ENCODE results near the gene UBASH3A.
A peak's percentile ranks its signal among the peaks of the same experiment; 100 is the strongest.
"Not testable (repeated sequence)": the region's sequence is repeated elsewhere in the genome, so short reads cannot be mapped to it uniquely, and the experiment has no call there.

The UBASH3A gene

GRCh38 chr21:42453224-42453985, 49.7 kb downstream of the UBASH3A start:
- no peak for DNase-seq

DNA sequence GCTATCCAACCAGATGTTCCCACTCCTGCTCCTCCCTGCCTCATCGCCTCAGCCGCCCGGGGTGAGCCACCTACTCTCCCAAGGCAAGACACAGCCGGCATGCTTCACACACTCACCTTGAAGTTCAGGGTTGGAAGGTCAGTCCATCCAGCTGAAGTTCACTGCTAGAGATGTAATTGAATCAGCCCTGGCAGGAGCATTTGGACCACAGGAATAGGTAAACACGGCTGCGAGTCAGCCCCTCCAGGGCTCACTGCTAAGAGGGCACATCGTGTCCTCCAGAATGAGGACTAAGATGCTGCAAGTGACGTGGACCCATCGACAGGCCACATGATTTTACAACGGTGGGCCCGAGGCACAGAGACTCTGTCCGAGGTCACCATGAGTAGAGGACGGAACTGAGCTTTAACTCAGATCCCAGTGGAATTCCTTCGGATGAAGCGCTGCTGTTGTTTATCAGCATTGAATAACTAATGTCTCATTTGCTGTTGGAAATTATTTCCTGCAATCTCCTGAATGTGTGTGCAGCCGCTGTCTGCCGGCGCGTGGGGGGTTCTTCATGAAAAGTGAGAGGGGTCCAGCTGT, 50.4 kb downstream of the UBASH3A start:
- DNase-seq: no peak

DNA sequence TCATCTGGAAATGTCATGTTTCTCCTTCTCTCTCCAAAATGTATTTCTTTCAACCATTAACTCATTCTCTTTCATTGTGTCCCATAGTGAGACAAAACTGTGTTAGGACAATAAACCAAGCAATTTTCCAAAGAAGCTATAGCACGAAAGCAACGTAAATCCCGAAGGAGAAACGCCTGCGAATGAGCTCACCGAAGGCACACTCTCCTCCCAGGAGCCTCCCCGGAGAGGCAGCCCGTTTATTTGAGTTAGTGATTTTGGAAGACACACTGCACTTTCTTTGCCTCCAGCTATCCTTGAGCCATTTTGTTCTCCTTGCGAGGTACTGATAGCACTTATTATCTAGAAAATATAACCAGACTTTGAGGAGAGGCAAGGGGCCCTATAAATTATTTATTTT, 51.1 kb downstream of the UBASH3A start:
- no peak for DNase-seq

DNA sequence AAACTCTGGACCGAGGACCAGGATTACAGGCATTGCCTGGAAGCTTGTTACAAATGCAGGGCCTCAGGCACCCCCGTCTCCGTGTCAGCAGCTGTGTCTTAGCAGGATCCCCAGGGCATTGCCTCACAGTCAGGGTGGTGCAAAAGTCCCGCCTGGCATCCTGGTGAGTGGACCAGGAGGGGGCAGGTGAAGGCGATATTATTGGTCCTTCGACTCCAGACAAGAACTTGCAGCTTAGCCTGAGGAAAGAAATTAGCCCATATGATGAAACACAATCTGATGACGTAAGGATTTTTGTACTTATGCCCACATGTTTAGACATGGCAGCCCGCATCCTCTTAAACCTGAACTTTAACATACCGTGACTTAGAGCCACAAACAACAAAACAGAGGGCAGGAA, 51.5 kb downstream of the UBASH3A start:
- DNase-seq: no peak

DNA sequence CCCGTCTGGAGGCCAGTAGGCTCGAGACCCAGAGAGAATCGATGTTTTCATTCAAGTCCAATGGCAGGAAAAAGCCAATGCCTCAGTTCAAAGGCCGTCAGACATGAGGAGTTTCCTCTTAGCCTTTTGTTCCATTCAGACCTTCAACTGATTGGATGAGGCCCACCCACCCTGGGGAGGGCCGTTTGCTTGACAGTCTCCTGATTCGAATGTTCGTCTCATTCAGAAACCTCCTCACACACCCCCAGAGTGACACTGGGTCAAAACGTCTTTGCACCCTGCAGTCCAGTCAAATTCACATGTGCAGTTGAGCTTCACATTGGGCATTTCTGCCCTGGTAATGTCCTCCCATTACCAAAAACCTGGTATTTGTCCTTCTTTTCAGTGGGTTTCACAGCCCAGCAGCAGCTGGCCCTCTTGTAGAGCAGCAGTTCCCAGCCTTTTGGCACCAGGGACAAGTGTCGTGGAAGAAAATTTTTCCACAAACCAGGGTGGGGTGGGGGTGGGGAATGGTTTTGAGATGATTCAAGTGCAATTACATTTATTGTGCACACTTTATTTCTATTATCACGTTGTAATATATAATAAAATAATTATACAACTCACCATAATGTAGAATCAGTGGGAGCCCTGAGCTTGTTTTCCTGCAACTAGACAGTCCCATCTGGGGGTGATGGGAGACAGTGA, 52.2 kb downstream of the UBASH3A start:
- DNase-seq: no peak

DNA sequence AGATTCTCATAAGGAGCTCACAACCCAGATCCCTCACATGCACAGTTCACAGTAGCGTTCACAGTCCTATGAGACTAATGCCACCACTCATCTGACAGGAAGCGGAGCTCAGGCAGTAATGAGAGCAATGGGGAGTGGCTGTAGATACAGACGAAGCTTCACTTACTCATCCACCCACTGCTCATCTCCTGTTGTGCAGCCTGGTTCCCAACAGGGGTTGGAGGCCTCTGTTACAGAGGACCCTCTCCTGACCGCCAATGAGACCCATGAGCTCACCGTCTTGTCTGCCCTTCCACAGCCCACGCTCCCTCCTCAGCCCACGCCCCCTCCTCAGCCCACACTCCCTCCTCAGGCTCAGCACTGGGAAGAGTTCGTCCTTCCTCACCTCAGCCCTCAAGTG, 52.8 kb downstream of the UBASH3A start:
- DNase-seq: peak; percentile 66

- no peak for DNase-seq
These were observed 55.4 kb downstream of the UBASH3A start for GRCh38 chr21:42459082-42459460.

DNA sequence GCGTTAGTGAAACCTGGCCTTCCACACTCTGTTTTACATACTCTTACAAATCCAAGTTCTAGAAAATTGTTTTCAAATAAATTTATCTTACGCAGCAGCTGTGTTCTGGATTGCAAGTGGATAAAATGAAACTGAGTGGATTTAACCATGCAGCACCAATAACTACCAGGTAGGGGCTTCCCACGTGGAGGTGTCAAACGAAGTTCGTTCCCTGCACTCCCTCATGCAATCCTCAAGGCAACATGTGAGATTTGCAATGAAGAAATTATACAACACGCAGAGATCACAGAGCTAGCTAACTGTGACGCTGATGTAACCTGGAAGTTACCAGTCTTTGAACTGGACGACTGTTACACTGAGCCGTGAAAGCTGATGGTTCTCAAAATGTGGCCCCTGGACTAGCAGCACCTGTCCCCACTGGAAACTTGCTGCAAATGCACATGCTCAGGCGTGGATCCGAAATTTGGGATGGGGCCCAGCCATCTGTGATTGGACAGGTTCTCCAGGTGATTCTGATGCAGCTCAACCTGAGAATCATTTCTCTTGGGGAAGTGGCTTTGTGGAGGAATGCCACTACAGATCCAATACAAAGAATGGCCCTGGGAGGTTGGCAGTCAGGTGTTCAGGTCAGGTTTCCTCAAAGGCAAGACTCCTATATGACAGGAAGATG, 56.0 kb downstream of the UBASH3A start:
- DNase-seq: no peak

GRCh38 chr21:42460391-42461184, 56.9 kb downstream of the UBASH3A start:
- peak; percentile 57 for DNase-seq

GRCh38 chr21:42461185-42461520, 57.5 kb downstream of the UBASH3A start:
- DNase-seq: no peak

DNA sequence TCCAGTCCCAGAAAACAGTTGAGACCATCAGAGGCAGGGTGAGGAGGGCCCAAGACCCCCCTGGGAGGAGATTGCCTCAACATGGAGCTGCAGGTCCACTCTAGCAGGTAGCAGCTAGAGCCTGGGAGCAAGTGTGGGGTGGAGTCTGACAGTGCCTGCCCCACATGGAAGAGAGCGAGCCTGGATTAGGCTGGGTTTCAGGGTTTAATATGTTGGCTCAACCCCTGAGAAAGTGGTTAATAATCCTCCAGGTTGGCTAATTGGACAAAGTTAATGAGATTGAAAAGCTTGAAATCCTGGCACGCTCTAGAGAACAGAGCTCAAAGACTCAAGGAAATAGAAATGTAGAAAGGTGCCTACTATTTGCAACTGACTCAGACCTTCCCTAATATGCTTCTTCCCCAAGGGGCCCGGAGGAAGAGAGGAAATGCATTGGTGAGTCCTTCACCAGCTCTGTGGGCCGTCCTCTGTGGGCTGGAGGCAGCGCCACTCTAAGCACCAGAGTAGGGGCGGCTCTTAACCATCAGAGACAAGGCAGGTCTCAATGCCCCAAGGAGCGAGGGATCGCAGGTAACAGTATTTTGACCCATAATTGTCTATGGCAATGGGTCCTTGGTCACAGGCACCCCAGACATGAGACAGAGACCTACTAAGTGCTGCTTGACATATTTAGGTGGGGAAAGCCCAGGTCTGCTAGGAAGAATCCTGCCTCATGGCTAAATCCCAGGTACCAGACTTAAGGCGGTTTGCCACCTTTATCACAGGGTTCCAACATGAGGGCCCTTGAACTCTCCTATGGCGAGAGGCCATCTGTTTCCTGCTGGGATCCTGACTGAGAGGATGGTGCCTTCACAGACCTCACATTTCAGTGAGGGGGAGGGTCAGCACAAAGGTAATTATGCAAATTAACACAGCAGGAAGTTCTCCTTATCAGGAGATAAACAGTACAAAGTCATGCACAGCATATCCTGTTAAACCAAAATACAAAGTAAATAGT, 58.5 kb downstream of the UBASH3A start:
- DNase-seq: no peak

- DNase-seq: peak; percentile 83
These were observed 60.3 kb downstream of the UBASH3A start for GRCh38 chr21:42463861-42464515.

DNA sequence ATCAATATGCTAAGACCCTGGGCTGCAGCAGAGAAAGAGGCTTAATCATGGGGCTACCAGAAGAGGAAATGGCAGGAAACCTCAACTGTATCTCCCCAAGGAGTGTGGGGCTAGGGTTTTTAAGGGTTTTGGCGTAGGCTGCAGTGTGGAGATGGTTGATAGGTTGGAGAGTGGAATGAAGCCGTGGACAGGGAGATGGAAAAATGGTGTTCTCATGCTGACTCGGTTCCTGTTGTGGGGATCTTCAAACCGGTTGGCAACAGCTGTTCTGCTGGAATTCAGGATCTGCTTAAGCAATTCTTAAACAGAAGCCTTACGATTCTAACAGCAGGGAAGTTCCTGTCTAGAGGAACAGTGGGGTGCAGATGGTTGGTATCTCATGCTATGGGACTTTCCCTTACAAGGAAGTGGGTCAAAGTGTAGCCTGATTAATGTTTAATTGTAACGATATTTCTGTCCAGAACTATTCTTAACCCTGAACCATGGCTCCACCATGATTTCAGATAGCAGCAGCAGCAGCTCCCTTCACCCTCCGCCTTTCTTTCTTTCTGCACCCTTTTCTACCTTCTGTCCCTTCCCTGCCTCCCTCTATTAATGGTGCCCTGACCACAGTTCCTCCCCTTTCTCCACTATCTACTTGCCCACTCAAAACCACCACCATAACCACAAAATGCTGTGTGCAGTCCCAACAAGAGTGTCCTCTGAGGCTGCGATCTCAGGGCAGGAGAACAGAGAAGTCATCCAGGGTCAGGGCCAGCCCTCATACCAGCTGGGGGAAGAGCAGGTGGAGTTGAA, 61.5 kb downstream of the UBASH3A start:
- DNase-seq: no peak

DNA sequence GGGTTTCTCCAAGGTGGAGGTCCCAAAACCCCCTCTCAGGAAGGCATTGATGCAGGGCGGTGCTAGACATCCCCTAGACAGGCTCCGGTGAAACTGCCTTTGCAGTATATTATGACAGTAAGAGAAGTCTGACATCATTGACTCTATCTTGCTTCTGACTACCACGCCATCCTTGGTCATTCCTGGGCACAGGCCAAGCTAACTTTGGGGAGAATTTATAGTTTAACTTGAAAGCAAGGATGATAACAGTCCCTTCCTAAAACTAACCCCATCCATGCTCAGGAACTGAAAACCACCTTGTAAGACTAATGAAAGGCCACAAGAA, 62.1 kb downstream of the UBASH3A start:
- no peak for DNase-seq

DNA sequence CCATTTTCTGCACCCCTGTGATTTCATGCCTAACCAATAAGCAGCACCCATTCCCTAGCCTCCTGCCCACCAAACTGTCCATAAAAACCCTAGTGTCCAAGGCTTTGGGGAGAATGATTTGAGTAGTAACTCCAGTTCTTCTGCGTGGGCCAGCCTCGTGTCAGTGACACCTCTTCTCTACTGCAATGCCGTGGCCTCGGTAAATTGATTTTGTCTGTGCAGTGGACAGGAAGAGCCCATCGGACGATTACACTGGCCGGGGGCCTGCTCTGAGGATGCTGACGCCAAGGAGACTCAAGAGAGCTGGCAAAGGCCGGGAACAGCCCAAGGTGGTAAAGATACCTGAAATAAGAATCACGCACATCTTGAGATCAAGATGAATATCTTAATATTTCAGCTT, 63.0 kb downstream of the UBASH3A start:
- no peak for DNase-seq

- DNase-seq: no peak
These were observed 63.7 kb downstream of the UBASH3A start for GRCh38 chr21:42467140-42467983.

DNA sequence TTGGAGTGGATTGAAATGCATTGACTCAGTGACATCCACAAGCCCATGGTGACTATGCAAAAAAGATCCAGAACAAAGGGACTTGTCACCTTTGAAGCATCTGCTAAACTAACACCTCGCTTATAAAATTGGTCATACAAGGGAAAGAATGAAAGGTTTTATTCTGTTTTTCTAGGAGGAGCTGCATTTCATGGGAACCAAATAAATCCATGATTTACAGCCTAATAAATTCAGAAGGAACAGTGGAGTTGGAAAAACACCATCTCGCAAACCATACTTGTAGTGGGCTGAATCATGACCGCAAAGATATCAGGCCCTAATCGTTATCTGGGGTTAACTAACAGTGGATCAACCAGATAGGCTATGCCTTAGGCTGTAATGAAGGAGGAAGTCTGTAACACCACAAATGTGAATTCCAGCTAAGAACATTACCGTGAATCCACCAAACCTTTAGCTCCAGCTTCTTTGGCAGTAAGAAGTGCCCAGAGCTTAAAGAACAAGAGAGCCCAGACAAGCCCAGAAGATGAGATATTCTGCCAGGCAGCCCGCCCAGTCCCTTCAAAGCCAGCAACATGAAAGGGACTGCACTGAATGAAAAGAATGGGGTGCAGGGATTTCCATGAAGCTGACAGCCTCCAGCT, 64.9 kb downstream of the UBASH3A start:
- no peak for DNase-seq

DNA sequence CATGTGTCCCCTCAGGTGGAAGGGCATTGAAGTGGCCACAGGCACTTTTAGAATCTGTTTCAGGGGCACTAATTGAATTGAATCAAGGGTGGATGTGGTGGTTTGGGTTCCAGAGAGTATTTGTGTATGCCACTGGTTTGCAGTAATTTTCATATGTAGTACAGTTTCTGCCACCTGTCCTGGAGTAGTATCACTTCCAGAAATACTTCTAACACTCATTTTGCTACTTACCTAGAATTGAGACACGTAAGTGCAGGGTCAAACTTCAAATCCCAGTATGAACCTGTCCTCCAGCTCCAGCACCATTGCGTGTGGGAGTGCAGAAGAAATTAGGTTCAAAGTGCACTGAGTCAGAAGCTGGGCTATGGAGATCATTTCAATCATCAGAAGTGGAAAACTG, 65.6 kb downstream of the UBASH3A start:
- no peak for DNase-seq

GRCh38 chr21:42469726-42470125, 66.0 kb downstream of the UBASH3A start:
- DNase-seq: not testable (repeated sequence)

Data from CD4-positive, alpha-beta T cell treated with Interleukin-4 for 4 hours (primary cell).